Measurements from ENCODE around the gene CNTNAP2. TPM values are rescaled to one million over a fixed set of nuclear protein-coding genes. Genes with fewer than 3 reads are reported as not detected.

The CNTNAP2 gene
- total RNA-seq, 1 donor from 2014 or later, result 2.2 TPM

- H3K36me3 ChIP-seq, result no peaks in the 10 kb centered on the region
- no peak for DNase-seq (ENCODE audit: extremely low spot score in 2 of 2)
Observed at GRCh38 chr7:148210804-148211325, 2094.3 kb downstream of the CNTNAP2 start.

GRCh38 chr7:148211740-148212151 is 2095.1 kb downstream of the CNTNAP2 start:
- intact Hi-C loops (cut with DNase I), result no loop called here
- H3K27me3 ChIP-seq, result no peaks in the 10 kb centered on the region
- peaks cover 13% of the 10 kb centered on the region for H3K4me1 ChIP-seq
- DNase-seq (ENCODE audit: extremely low spot score in 2 of 2), result no peak
- H3K9me3 ChIP-seq, result no peaks in the 10 kb centered on the region
- TF ChIP-seq POLR2AphosphoS5 (IDR thresholded peaks at IDR 0.05; ENCODE audit: insufficient read depth in 1 of 2, low read depth in 1 of 2) (no peak), POLR2A (IDR thresholded peaks at IDR 0.05) (no peak), CTCF (IDR thresholded peaks at IDR 0.05) (no peak)
- no peaks in the 10 kb centered on the region for H3K36me3 ChIP-seq
- no peak overlapping the region for H3K4me3 ChIP-seq
- H3K27ac ChIP-seq, result no peak overlapping the region

More at GRCh38 chr7:148210804-148211325, 2094.3 kb downstream of the CNTNAP2 start:
- H3K4me1 ChIP-seq, result peaks cover 13% of the 10 kb centered on the region
- H3K27me3 ChIP-seq, result no peaks in the 10 kb centered on the region
- H3K9me3 ChIP-seq, result no peaks in the 10 kb centered on the region
- no peak overlapping the region for H3K27ac ChIP-seq
- H3K4me3 ChIP-seq, result no peak overlapping the region
- TF ChIP-seq POLR2A (IDR thresholded peaks at IDR 0.05) (no peak), CTCF (IDR thresholded peaks at IDR 0.05) (no peak), POLR2AphosphoS5 (IDR thresholded peaks at IDR 0.05; ENCODE audit: insufficient read depth in 1 of 2, low read depth in 1 of 2) (no peak)
- intact Hi-C loops (cut with DNase I), result no loop called here

- TF ChIP-seq POLR2AphosphoS5 (IDR thresholded peaks at IDR 0.05; ENCODE audit: insufficient read depth in 1 of 2, low read depth in 1 of 2) (no peak), CTCF (IDR thresholded peaks at IDR 0.05) (no peak), POLR2A (IDR thresholded peaks at IDR 0.05) (no peak)
- H3K4me1 ChIP-seq, result peaks cover 13% of the 10 kb centered on the region
- H3K27ac ChIP-seq, result no peak overlapping the region
- no peaks in the 10 kb centered on the region for H3K27me3 ChIP-seq
- H3K4me3 ChIP-seq, result no peak overlapping the region
- intact Hi-C loops (cut with DNase I), result no loop called here
- no peaks in the 10 kb centered on the region for H3K36me3 ChIP-seq
- no peak for DNase-seq (ENCODE audit: extremely low spot score in 2 of 2)
- H3K9me3 ChIP-seq, result no peaks in the 10 kb centered on the region
Observed at GRCh38 chr7:148212731-148213130, 2096.1 kb downstream of the CNTNAP2 start.

- Histone ChIP-seq H3K9me3 (no peaks in the 10 kb centered on the region), H3K4me1 (peaks cover 13% of the 10 kb centered on the region), H3K27me3 (no peaks in the 10 kb centered on the region), H3K4me3 (no peak overlapping the region), H3K27ac (no peak overlapping the region), H3K36me3 (no peaks in the 10 kb centered on the region)
- no peak for TF ChIP-seq POLR2AphosphoS5 (IDR thresholded peaks at IDR 0.05; ENCODE audit: insufficient read depth in 1 of 2, low read depth in 1 of 2)
- TF ChIP-seq CTCF (IDR thresholded peaks at IDR 0.05), result no peak
- DNase-seq (ENCODE audit: extremely low spot score in 2 of 2), result no peak
- intact Hi-C loops (cut with DNase I), result no loop called here
Observed at GRCh38 chr7:148214101-148214500, 2097.5 kb downstream of the CNTNAP2 start.

- Histone ChIP-seq H3K36me3 (no peaks in the 10 kb centered on the region), H3K9me3 (no peaks in the 10 kb centered on the region), H3K4me3 (no peak overlapping the region), H3K4me1 (no peaks in the 10 kb centered on the region), H3K27me3 (no peaks in the 10 kb centered on the region), H3K27ac (no peak overlapping the region)
- no peak for DNase-seq (ENCODE audit: extremely low spot score in 2 of 2)
- TF ChIP-seq CTCF (IDR thresholded peaks at IDR 0.05) (no peak), POLR2A (IDR thresholded peaks at IDR 0.05) (no peak), POLR2AphosphoS5 (IDR thresholded peaks at IDR 0.05; ENCODE audit: insufficient read depth in 1 of 2, low read depth in 1 of 2) (no peak)
- intact Hi-C loops (cut with DNase I), result no loop called here
Observed at GRCh38 chr7:148218603-148219002, 2102.0 kb downstream of the CNTNAP2 start.
